WTC11 (cell line): ENCODE results near the gene HACD1. TPM values are rescaled to one million over a fixed set of nuclear protein-coding genes. Genes with fewer than 3 reads are reported as not detected.

Experiments
- ATAC-seq: fragments of 200-7000 bp; cut with Tn5 transposase; 2 replicates; pipeline ENCODE4 v1.10.0; 2021; ENCODE audit warnings: mild to moderate bottlenecking, moderate library complexity
- CTCF ChIA-PET: fragments of 300-600 bp; sonication (Branson Sonifier 250); formaldehyde crosslinking; loops from one replicate; lab custom pipeline; 2021; ENCODE audit warnings: antibody characterized with exemption; lab: Charles Lee
- POLR2A ChIA-PET: fragments of 350-600 bp; sonication (Branson Sonifier 250); formaldehyde crosslinking; loops from one replicate; lab custom pipeline; 2021; ENCODE audit warnings: antibody characterized with exemption; lab: Charles Lee
- DNase-seq: peaks from one replicate; pipeline ENCODE4 v3.0.0; 2021; ENCODE audit warnings: low spot score
- H3K27ac Mint-ChIP-seq: 2 replicates; pipeline ENCODE4 v1.8.0; 2021; ENCODE audit warnings: mixed read lengths
- H3K27me3 Mint-ChIP-seq: 2 replicates; pipeline ENCODE4 v1.8.0; 2021; ENCODE audit warnings: low read depth, mild to moderate bottlenecking, moderate library complexity, mixed read lengths
- H3K36me3 Mint-ChIP-seq: 2 replicates; pipeline ENCODE4 v1.8.0; 2021; ENCODE audit warnings: mixed read lengths
- H3K4me1 Mint-ChIP-seq: 2 replicates; pipeline ENCODE4 v1.8.0; 2022; ENCODE audit warnings: mixed read lengths
- H3K4me3 Mint-ChIP-seq: 2 replicates; pipeline ENCODE4 v1.8.0; 2021; ENCODE audit warnings: mild to moderate bottlenecking, moderate library complexity, mixed read lengths
- H3K9me3 Mint-ChIP-seq: 2 replicates; pipeline ENCODE4 v1.8.0; 2021; ENCODE audit warnings: mixed read lengths
- E2F4 ChIP-seq: sonication (generic); formaldehyde crosslinking; IDR thresholded peaks from 2 replicates; pipeline ENCODE4 v1.8.1; 2022; ENCODE audit warnings: low read depth, mild to moderate bottlenecking, moderate library complexity, missing genetic modification reagents, borderline replicate concordance
- GTF2I ChIP-seq: fragments of 250-450 bp; sonication (Bioruptor Pico); conservative IDR thresholded peaks from 2 replicates; pipeline ENCODE4 v1.4.0; 2021; ENCODE audit warnings: mild to moderate bottlenecking
- IRF1 ChIP-seq: sonication (generic); formaldehyde crosslinking; IDR thresholded peaks from 2 replicates; pipeline ENCODE4 v1.8.0; 2023; ENCODE audit warnings: missing genetic modification reagents
- KAT7 ChIP-seq: sonication (generic); formaldehyde crosslinking; IDR thresholded peaks from 2 replicates; pipeline ENCODE4 v1.8.1; 2023; ENCODE audit warnings: missing genetic modification reagents, mild to moderate bottlenecking, borderline replicate concordance
- MXD4 ChIP-seq: fragments of 250-450 bp; sonication (Bioruptor Pico); IDR thresholded peaks from 2 replicates; pipeline ENCODE4 v1.8.0; 2021; ENCODE audit warnings: mild to moderate bottlenecking, moderate library complexity, borderline replicate concordance
- NFATC4 ChIP-seq: fragments of 250-450 bp; sonication (Bioruptor Pico); IDR thresholded peaks from 2 replicates; pipeline ENCODE4 v1.9.0; 2021; ENCODE audit warnings: mild to moderate bottlenecking
- NFE2L1 ChIP-seq: sonication (generic); formaldehyde crosslinking; IDR thresholded peaks from 2 replicates; pipeline ENCODE4 v1.8.1; 2023; ENCODE audit warnings: missing genetic modification reagents
- RELA ChIP-seq: sonication (generic); formaldehyde crosslinking; IDR thresholded peaks from 2 replicates; pipeline ENCODE4 v1.8.1; 2022; ENCODE audit warnings: missing genetic modification reagents, mild to moderate bottlenecking, borderline replicate concordance
- SOX15 ChIP-seq: fragments of 250-450 bp; sonication (Bioruptor Pico); IDR thresholded peaks from 2 replicates; pipeline ENCODE4 v1.9.0; 2021; ENCODE audit warnings: mild to moderate bottlenecking
- TCF7 ChIP-seq: sonication (generic); formaldehyde crosslinking; IDR thresholded peaks from 2 replicates; pipeline ENCODE4 v1.8.0; 2022; ENCODE audit warnings: mild to moderate bottlenecking, low read depth, missing genetic modification reagents, moderate library complexity
- TEAD1 ChIP-seq: sonication (generic); formaldehyde crosslinking; IDR thresholded peaks from 2 replicates; pipeline ENCODE4 v1.8.0; 2022; ENCODE audit warnings: mild to moderate bottlenecking, missing genetic modification reagents
- TEAD4 ChIP-seq: sonication (generic); formaldehyde crosslinking; IDR thresholded peaks from 2 replicates; pipeline ENCODE4 v1.8.0; 2022; ENCODE audit warnings: mild to moderate bottlenecking, missing genetic modification reagents
- USF1 ChIP-seq: sonication (generic); formaldehyde crosslinking; IDR thresholded peaks from 2 replicates; pipeline ENCODE4 v1.8.0; 2022; ENCODE audit warnings: mild to moderate bottlenecking, missing genetic modification reagents
- USF2 ChIP-seq: sonication (generic); formaldehyde crosslinking; IDR thresholded peaks from 2 replicates; pipeline ENCODE4 v1.8.1; 2023; ENCODE audit warnings: mild to moderate bottlenecking, missing genetic modification reagents, moderate library complexity
- ZMAT4 ChIP-seq: fragments of 250-450 bp; sonication (Bioruptor Pico); IDR thresholded peaks from 2 replicates; pipeline ENCODE4 v1.9.0; 2021; ENCODE audit warnings: mild to moderate bottlenecking
- ZNF121 ChIP-seq: sonication (generic); formaldehyde crosslinking; IDR thresholded peaks from 2 replicates; pipeline ENCODE4 v1.8.0; 2023; ENCODE audit warnings: missing genetic modification reagents
- ZNF263 ChIP-seq: sonication (generic); formaldehyde crosslinking; IDR thresholded peaks from 2 replicates; pipeline ENCODE4 v1.8.1; 2022; ENCODE audit warnings: low read depth, mild to moderate bottlenecking, moderate library complexity, missing genetic modification reagents
- ZNF317 ChIP-seq: sonication (generic); formaldehyde crosslinking; IDR thresholded peaks from 2 replicates; pipeline ENCODE4 v1.8.1; 2023; ENCODE audit warnings: low read depth, mild to moderate bottlenecking, moderate library complexity, missing genetic modification reagents, borderline replicate concordance
- ZNF416 ChIP-seq: fragments of 250-450 bp; sonication (Bioruptor Pico); IDR thresholded peaks from 2 replicates; pipeline ENCODE4 v1.9.0; 2021; ENCODE audit warnings: mild to moderate bottlenecking, inconsistent platforms
- ZNF532 ChIP-seq: fragments of 250-450 bp; sonication (Bioruptor Pico); IDR thresholded peaks from 2 replicates; pipeline ENCODE4 v1.9.0; 2021; ENCODE audit warnings: mild to moderate bottlenecking, borderline replicate concordance
- total RNA-seq: library from RNA; stranded (reverse); gene quantifications from 3 replicates; pipeline ENCODE4 v1.2.3, GENCODE V29; 2021
- TF ChIP-seq, protein P1 (sequence below): sonication (generic); formaldehyde crosslinking; IDR thresholded peaks from 2 replicates; pipeline ENCODE4 v1.8.1; 2023; ENCODE audit warnings: mild to moderate bottlenecking, moderate library complexity, missing genetic modification reagents
- TF ChIP-seq, protein P2 (sequence below): sonication (generic); formaldehyde crosslinking; IDR thresholded peaks from 2 replicates; pipeline ENCODE4 v1.8.0; 2022; ENCODE audit warnings: mild to moderate bottlenecking, missing genetic modification reagents

Gene HACD1
- total RNA-seq, 1 experiment from 2014 or later: 18.6 TPM

DNA sequence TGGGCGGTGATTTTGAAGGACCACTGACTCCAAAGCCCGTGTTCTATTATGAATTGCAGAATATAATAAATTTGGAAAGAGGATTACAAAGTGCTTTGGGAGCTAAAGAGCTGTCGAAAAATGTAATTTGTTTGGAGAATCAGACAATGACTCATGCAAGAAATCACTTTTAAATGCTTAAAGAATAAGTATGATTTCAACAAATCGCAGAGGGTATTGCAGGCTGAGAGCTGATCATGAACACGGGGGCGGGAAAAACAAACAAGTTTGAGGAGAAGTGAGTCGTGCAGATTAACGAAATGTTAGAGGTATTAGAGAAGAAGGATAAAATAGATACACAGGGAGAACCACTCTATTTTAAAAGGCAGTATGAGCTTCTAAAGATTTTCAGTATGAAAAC is 4.9 kb upstream of the HACD1 start:
- peaks cover 4% of the 10 kb centered on the region; the same call in 1 of the 2 replicates for H3K9me3 Mint-ChIP-seq
- ChIA-PET POLR2A (interaction anchor here (1.1 kb wide), 1 partner anchor 22 kb away, joined by 3 read pairs; the partner anchor contains the start of gene STAM), CTCF (no interaction called here)
- H3K4me3 Mint-ChIP-seq: no peak overlapping the region
- no peak overlapping the region for H3K27ac Mint-ChIP-seq
- DNase-seq (no peak), ATAC-seq (no peak)
- TF ChIP-seq USF1 (CRISPR knock-in tag): no peak
- peaks cover 11% of the 10 kb centered on the region for H3K4me1 Mint-ChIP-seq
- no peaks in the 10 kb centered on the region for H3K36me3 Mint-ChIP-seq
- H3K27me3 Mint-ChIP-seq: no peaks in the 10 kb centered on the region

DNA sequence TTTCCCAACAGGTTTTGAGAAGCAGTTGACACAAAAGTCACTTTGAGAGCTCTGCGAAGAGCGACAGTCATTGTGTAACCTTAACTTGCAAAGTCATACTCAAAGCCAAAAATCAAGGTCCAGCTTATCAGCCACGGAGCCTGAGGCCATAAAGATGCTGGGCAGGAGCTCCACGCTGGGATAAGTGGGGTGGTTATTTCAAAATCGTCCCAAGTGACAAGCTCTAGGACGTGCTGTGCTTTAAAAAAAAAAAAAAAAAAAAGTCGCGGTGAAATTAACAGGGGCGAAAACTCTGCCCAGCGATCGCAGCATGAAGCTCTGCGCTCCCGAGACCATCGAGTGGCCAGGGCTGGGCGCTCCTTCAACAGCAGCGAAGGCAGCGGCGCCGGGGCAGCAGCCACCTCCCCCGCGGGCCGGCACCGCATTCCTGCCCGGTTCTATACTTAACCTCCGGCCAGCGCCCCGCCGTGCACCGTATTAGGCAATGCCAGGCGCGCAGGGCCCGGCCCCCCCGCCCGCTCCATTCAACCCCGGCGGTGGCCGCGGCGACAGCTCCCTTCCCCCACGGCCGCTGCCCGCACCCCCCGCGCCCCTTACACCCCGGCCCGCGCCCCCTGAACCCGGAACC is 657 bp downstream of the HACD1 start:
- no peak overlapping the region for H3K27ac Mint-ChIP-seq
- ATAC-seq: peak; percentile 68
- no peaks in the 10 kb centered on the region for H3K9me3 Mint-ChIP-seq
- peaks cover 11% of the 10 kb centered on the region for H3K4me1 Mint-ChIP-seq
- peaks cover 8% of the 10 kb centered on the region; the same call in 1 of the 2 replicates for H3K36me3 Mint-ChIP-seq
- H3K27me3 Mint-ChIP-seq: no peaks in the 10 kb centered on the region
- POLR2A ChIA-PET: interaction anchor here (0.6 to 2.5 kb wide), 4 partner anchors 11 to 127 kb away, joined by 3 to 20 read pairs (median 3); partner anchors contain the start of gene STAM
- CTCF ChIA-PET: interaction anchor here (0.6 to 3.6 kb wide), 9 partner anchors 8 to 600 kb away, joined by 3 to 15 read pairs (median 4); partner anchors contain the start of gene STAM
- H3K4me3 Mint-ChIP-seq: peak overlapping the region; percentile 67
- DNase-seq: peak; percentile 86
- TF ChIP-seq E2F4 (CRISPR knock-in tag) (no peak), GTF2I (CRISPR knock-in tag) (no peak), KAT7 (CRISPR knock-in tag) (no peak), TCF7 (CRISPR knock-in tag) (no peak), NFATC4 (CRISPR knock-in tag) (no peak), USF2 (CRISPR knock-in tag) (peak; percentile 3; the same call in 1 of the 2 replicates), RELA (no peak), ZMAT4 (CRISPR knock-in tag) (no peak), ZNF121 (CRISPR knock-in tag) (no peak), TEAD4 (CRISPR knock-in tag) (peak; percentile 70; the same call in 1 of the 2 replicates), IRF1 (CRISPR knock-in tag) (no peak), SOX15 (CRISPR knock-in tag) (no peak), ZNF317 (CRISPR knock-in tag) (no peak), TEAD1 (CRISPR knock-in tag) (peak; percentile 57; the same call in 1 of the 2 replicates), ZNF263 (CRISPR knock-in tag) (no peak), ZNF532 (CRISPR knock-in tag) (no peak), MXD4 (CRISPR knock-in tag) (no peak), NFE2L1 (CRISPR knock-in tag) (no peak), ZNF416 (no peak)
- TF ChIP-seq, protein P1, sequence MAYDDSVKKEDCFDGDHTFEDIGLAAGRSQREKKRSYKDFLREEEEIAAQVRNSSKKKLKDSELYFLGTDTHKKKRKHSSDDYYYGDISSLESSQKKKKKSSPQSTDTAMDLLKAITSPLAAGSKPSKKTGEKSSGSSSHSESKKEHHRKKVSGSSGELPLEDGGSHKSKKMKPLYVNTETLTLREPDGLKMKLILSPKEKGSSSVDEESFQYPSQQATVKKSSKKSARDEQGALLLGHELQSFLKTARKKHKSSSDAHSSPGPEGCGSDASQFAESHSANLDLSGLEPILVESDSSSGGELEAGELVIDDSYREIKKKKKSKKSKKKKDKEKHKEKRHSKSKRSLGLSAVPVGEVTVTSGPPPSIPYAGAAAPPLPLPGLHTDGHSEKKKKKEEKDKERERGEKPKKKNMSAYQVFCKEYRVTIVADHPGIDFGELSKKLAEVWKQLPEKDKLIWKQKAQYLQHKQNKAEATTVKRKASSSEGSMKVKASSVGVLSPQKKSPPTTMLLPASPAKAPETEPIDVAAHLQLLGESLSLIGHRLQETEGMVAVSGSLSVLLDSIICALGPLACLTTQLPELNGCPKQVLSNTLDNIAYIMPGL (CRISPR knock-in tag): no peak
- TF ChIP-seq, protein P2, sequence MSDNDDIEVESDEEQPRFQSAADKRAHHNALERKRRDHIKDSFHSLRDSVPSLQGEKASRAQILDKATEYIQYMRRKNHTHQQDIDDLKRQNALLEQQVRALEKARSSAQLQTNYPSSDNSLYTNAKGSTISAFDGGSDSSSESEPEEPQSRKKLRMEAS: no peak
